Measurements from ENCODE around the gene SLC2A11. TPM values are rescaled to one million over a fixed set of nuclear protein-coding genes. Genes with fewer than 3 reads are reported as not detected.

The SLC2A11 gene
- total RNA-seq, 1 donor from 2014 or later: 9.2 TPM

DNA sequence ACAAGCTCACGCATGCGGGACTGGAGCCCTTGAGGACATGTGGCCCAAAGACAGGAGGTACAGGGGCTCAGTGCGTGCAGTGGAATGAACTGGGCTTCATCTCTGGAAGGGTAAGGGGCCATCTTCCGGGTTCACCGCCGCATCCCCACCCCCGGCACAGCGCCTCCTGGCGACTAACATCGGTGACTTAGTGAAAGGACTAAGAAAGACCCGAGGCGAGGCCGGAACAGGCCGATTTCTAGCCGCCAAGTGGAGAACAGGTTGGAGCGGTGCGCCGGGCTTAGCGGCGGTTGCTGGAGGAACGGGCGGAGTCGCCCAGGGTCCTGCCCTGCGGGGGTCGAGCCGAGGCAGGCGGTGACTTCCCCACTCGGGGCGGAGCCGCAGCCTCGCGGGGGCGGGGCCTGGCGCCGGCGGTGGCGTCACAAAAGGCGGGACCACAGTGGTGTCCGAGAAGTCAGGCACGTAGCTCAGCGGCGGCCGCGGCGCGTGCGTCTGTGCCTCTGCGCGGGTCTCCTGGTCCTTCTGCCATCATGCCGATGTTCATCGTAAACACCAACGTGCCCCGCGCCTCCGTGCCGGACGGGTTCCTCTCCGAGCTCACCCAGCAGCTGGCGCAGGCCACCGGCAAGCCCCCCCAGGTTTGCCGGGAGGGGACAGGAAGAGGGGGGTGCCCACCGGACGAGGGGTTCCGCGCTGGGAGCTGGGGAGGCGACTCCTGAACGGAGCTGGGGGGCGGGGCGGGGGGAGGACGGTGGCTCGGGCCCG lies 36.5 kb downstream of the SLC2A11 start, which contains the start of gene MIF:
Gene MIF, plus strand, starts transcription at position 439 of the 765 bp plus-strand sequence. Its CDS starts 92 bp downstream, at position 531.
- H3K27me3 Mint-ChIP-seq (ENCODE audit: unreplicated experiment): peaks cover 8% of the 10 kb centered on the region
- H3K9me3 Mint-ChIP-seq (ENCODE audit: unreplicated experiment): no peaks in the 10 kb centered on the region
- peak; percentile 99 for DNase-seq (ENCODE audit: low spot score)
- peak within 1 kb of the TSS; percentile 90 for H3K4me3 Mint-ChIP-seq (ENCODE audit: unreplicated experiment)
- H3K27ac Mint-ChIP-seq (ENCODE audit: unreplicated experiment): no peak within 1 kb of the TSS
- peaks cover 4% of the 10 kb centered on the region for H3K36me3 Mint-ChIP-seq (ENCODE audit: low read depth, unreplicated experiment)
- H3K4me1 Mint-ChIP-seq (ENCODE audit: unreplicated experiment): peaks cover 5% of the 10 kb centered on the region
- TF ChIP-seq, protein P1, sequence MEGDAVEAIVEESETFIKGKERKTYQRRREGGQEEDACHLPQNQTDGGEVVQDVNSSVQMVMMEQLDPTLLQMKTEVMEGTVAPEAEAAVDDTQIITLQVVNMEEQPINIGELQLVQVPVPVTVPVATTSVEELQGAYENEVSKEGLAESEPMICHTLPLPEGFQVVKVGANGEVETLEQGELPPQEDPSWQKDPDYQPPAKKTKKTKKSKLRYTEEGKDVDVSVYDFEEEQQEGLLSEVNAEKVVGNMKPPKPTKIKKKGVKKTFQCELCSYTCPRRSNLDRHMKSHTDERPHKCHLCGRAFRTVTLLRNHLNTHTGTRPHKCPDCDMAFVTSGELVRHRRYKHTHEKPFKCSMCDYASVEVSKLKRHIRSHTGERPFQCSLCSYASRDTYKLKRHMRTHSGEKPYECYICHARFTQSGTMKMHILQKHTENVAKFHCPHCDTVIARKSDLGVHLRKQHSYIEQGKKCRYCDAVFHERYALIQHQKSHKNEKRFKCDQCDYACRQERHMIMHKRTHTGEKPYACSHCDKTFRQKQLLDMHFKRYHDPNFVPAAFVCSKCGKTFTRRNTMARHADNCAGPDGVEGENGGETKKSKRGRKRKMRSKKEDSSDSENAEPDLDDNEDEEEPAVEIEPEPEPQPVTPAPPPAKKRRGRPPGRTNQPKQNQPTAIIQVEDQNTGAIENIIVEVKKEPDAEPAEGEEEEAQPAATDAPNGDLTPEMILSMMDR (IDR thresholded peaks at IDR 0.05; ENCODE audit: unreplicated experiment): peak; percentile 87

DNA sequence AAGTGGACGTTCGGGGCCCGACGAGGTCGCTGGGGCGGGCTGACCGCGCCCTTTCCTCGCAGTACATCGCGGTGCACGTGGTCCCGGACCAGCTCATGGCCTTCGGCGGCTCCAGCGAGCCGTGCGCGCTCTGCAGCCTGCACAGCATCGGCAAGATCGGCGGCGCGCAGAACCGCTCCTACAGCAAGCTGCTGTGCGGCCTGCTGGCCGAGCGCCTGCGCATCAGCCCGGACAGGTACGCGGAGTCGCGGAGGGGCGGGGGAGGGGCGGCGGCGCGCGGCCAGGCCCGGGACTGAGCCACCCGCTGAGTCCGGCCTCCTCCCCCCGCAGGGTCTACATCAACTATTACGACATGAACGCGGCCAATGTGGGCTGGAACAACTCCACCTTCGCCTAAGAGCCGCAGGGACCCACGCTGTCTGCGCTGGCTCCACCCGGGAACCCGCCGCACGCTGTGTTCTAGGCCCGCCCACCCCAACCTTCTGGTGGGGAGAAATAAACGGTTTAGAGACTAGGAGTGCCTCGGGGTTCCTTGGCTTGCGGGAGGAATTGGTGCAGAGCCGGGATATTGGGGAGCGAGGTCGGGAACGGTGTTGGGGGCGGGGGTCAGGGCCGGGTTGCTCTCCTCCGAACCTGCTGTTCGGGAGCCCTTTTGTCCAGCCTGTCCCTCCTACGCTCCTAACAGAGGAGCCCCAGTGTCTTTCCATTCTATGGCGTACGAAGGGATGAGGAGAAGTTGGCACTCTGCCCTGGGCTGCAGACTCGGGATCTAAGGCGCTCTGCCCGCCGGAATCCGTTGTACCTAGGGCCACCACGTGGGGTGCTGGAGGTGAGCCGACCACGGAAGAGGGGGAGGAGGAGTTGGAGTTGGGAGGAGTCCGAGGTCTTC lies 37.3 kb downstream of the SLC2A11 start:
- Mint-ChIP-seq H3K9me3 (ENCODE audit: unreplicated experiment) (no peaks in the 10 kb centered on the region), H3K4me3 (ENCODE audit: unreplicated experiment) (peak overlapping the region; percentile 90), H3K27me3 (ENCODE audit: unreplicated experiment) (peaks cover 9% of the 10 kb centered on the region), H3K36me3 (ENCODE audit: low read depth, unreplicated experiment) (peaks cover 10% of the 10 kb centered on the region), H3K4me1 (ENCODE audit: unreplicated experiment) (peaks cover 5% of the 10 kb centered on the region), H3K27ac (ENCODE audit: unreplicated experiment) (no peak overlapping the region)
- DNase-seq (ENCODE audit: low spot score): peak; percentile 67
- TF ChIP-seq, protein P1 (IDR thresholded peaks at IDR 0.05; ENCODE audit: unreplicated experiment): peak; percentile 49

DNA sequence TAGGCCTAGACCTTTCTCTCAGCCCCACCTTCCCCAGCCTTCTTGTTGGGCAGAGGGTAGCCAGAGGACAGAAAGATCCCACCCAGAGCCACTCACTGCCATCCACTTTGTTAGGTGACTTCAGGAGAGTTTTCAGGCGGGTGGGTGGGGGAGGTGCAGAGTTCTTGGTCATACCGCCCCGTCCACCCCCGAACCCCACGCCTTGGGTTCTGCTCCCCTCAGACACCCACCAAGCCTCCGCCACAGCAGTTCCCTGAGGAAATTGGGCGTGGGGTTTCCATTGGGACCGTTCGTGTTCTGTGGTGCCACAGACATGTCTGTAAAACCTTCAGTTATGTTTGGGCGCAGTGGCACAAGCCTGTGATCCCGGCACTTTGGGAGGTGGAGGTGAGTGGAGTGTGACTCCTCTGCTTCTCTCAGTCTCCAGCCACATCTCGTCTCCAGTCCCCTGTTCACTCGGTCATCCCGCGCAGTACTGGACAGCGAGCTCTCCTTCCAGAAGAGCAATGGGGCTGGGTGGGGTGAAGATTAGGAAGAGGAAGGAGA lies 38.0 kb downstream of the SLC2A11 start:
- H3K9me3 Mint-ChIP-seq (ENCODE audit: unreplicated experiment): no peaks in the 10 kb centered on the region
- H3K4me3 Mint-ChIP-seq (ENCODE audit: unreplicated experiment): peak overlapping the region; percentile 90
- H3K4me1 Mint-ChIP-seq (ENCODE audit: unreplicated experiment): peaks cover 5% of the 10 kb centered on the region
- peaks cover 10% of the 10 kb centered on the region for H3K36me3 Mint-ChIP-seq (ENCODE audit: low read depth, unreplicated experiment)
- peaks cover 9% of the 10 kb centered on the region for H3K27me3 Mint-ChIP-seq (ENCODE audit: unreplicated experiment)
- DNase-seq (ENCODE audit: low spot score): no peak
- H3K27ac Mint-ChIP-seq (ENCODE audit: unreplicated experiment): no peak overlapping the region
- TF ChIP-seq, protein P1 (IDR thresholded peaks at IDR 0.05; ENCODE audit: unreplicated experiment): no peak

DNA sequence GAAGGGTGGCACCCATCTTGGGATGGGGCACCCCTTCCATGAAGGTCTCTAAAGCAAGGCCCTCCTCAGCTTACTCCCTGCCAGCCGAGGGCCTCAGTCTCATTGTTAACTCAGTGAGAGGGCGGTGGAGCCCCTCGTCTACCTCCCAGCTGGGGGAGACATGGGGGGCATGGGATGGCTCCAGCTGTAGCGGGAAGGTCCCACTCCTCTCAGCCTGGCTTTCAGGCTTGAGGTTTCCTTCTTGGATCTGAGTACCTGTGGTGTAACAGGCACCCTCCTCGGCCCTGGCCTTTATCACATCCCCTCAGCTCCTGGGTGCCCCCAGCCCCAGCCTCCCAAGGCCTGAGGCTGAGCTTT lies 38.5 kb downstream of the SLC2A11 start:
- Mint-ChIP-seq H3K36me3 (ENCODE audit: low read depth, unreplicated experiment) (peaks cover 10% of the 10 kb centered on the region), H3K27me3 (ENCODE audit: unreplicated experiment) (peaks cover 10% of the 10 kb centered on the region), H3K9me3 (ENCODE audit: unreplicated experiment) (no peaks in the 10 kb centered on the region), H3K27ac (ENCODE audit: unreplicated experiment) (no peak overlapping the region), H3K4me1 (ENCODE audit: unreplicated experiment) (peaks cover 5% of the 10 kb centered on the region), H3K4me3 (ENCODE audit: unreplicated experiment) (peak overlapping the region; percentile 37)
- TF ChIP-seq, protein P1 (IDR thresholded peaks at IDR 0.05; ENCODE audit: unreplicated experiment): no peak
- no peak for DNase-seq (ENCODE audit: low spot score)
